Measurements from ENCODE around the gene CD300H.

Gene CD300H

DNA sequence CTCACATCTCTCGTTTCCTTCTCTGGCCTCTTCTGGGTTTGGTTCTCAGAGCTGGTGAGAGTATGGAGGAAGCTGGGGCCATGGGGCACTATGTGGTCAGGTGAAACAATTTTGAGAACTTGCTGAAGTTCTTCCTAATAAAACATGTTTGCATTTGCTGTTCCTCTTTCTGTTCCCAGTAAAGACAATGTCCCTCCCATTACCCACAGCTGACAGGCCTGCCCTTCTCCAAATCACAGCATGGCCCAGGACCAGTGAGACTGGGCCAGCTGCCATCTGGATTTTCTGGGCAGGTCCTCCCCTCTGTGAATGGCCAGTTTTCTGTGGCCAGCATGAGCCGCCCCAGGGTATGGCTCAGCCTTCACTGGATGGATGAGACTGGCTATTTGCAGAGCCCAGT is at the start of gene CD300H:
Gene CD300H (minus strand): TSS at position 113 of the 400 bp plus-strand sequence.
- no peak for DNase-seq (ENCODE audit: low read depth in 3 of 3)

DNA sequence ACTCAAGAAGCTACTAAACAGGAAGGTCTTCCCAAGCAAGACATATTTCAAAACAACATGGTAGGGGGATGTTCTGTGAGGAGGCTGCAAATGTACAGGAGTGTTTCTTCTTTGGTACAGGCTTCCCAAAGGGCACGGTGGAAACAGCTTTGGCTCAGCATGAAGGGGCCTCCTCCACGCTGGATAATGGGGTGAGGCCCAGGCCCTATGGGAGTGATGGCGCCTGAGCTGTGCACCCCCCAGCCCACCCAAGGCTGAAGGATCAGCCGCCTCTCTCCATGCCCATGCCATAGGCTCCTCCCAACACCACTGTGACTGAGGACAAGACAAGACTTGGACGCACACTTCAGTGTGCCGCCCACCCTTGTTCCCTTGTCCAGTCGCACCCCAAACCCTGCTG is 49.4 kb upstream of the CD300H start:
- no peak for DNase-seq (ENCODE audit: low read depth in 3 of 3)

DNA sequence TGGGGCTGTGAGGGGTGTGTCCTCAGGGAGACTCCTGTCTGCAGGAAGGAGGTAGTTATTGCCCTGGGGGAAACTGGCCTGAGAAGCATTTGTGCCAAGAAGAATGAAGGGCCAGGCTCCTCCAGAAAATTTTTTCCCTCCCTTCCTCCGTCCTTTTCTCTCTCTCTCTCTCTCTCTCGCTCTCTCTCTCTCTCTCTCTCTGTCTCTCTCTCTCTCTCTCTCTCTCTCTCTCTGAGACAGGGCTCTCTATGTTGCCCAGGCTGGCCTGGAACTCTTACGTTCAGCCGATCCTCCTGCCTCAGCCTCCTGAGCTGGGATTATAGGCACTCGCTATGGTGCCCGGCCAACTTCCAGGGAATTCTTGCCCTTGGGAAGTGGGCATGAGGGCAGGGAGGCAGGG is 44.7 kb upstream of the CD300H start:
- no peak for DNase-seq (ENCODE audit: low read depth in 3 of 3)

DNA sequence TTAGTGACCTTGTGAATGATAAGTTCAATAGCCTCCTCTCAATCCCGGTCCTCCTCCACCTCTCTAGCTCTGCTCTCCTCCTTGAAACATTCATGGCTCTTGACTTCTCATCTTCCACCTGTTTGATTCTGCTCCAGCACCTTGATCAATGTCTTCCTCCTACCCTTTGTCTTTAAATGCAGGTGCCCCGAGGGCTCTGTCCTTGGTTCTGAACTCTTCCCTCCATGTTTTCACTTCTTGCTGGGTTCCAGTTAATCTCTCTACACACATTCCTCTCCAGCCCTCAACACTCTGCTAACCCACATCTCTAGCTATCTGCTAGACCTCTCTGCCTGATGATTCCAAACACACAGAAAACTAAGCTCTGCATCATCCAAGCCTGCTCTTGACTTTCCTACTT is 42.8 kb upstream of the CD300H start:
- DNase-seq (ENCODE audit: low read depth in 3 of 3): no peak

DNA sequence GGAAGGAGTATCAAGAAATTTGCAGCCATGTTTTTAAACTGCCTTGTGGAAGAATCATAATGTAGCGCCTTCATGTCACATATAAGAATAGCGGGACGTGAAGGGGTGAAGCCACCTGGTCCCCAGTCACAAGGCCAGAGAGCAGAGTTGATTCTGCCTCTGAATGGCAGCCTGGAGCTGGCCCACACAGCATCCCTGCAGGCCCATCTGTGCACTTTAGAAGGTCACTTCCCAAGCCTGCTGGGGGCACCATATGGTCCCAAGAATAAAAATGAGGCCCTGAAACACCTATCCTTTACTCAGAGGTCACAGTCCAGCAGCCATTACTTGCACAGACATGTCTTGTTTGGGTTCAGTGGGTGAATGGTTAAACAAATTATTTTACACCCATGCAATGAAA is 41.2 kb upstream of the CD300H start:
- no peak for DNase-seq (ENCODE audit: low read depth in 3 of 3)

DNA sequence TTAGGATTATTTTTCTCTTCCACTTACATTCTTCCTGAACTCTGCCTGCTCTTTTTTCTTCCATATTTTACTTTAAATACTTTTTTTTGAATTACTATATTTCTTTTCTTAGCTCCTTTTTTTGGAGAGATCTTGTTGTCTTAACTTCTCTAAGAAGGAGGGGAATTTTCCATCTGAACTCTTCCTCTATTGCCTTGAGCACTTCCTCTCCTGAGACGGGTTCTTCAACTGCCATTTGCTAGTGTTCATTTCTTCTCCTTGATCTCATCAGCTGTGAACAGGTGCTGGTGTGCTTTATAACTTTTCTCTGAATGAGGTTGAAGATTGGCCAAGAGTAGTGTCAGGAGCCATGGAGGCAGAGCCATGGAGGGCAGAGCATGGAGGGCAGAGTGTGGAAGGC is 39.9 kb upstream of the CD300H start:
- no peak for DNase-seq (ENCODE audit: low read depth in 3 of 3)

DNA sequence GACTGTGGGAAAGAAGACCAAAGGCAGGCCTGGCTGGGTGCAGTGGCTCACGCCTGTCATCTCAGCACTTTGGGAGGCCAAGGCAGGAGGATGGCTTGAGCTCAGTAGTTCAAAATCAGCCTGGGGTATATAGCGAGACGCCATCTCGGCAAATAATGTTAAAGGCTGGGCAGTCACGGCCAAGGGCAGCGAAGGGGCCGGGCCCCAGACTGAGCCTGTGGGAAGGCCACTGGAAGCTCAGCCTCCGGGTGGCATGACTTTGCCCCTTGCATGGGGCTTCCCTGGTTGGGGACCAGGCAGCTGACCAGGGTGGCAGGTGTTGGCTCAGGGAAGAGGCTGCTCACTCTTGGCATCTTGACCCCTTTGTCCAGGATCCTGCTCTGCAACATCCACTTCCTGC is 38.7 kb upstream of the CD300H start:
- DNase-seq (ENCODE audit: low read depth in 3 of 3): no peak

DNA sequence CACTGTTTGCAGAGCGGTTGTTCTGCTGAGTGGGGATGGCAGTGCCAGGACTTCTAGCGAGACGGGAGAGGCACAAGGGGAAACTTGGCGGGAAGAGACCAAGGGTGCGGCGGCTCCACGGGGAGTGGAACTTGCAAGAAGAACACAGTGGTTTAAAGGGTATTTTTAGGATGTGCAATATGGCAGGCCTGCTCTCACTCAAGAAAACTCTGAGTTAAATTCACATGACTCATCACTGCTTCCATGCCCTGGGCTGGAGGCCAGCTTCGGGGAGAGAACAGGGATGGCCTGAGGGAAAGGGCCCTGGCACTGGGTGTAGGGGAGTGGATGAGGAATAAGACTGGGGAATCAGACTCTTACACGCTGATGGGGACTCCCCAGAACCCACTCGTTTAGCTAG is 38.1 kb upstream of the CD300H start:
- no peak for DNase-seq (ENCODE audit: low read depth in 3 of 3)

DNA sequence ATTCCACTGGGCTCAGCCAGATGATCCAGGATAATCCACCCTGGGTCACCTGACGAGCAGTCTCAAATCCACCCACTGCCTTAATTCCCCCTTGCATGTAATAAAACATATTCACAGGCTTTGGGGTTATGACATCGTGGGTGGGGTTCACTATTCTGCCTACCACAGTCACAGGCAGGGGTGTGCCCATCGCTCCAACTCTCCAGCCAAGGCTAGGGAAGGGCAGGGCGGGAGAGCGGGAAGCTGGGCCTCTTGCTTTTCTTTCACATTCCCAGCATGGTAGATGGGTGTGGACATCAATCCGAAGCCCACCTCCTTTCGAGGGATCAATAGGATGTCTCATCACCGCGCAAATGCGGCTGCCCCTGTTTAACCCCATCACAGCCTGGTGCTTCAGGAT is 37.5 kb upstream of the CD300H start:
- no peak for DNase-seq (ENCODE audit: low read depth in 3 of 3)

DNA sequence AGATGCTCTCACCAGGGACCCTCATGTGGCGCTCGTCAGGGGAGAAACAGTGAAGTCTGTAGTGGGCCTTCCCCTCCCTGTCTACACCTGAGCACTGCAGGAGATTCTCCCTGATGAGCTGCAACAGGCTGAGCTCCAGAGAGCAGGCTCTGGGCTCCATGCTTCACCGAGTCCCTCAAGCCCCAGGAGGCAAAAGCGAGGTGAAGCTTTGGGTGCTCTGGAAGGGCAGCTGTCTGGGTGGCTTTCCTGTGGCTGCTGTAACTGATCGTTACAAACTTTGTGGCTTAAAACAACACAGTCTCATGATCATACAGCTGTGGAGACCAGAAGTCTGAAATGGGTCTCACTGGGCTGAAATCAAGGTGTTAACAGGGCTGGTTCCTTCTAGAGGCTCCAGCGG is 36.9 kb upstream of the CD300H start:
- DNase-seq (ENCODE audit: low read depth in 3 of 3): no peak

DNA sequence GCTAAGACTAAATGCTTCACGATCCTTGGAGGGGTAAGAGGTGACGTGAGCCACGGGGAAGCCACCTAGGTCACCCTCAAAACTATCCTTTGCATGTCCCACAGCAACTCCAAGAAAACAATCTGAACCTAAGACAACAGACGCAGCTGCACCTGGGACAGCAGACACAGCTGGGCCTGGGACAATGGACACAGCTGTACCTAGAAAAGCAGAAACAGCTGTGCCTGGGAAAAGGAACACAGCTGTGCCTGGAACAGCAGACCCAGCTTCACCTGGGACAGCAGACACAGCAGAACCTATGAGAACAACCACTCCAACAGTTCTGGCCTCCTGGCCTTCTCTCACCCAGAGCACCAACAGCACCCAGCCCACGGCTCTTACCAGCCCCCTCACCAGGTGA is 36.4 kb upstream of the CD300H start:
- DNase-seq (ENCODE audit: low read depth in 3 of 3): no peak

DNA sequence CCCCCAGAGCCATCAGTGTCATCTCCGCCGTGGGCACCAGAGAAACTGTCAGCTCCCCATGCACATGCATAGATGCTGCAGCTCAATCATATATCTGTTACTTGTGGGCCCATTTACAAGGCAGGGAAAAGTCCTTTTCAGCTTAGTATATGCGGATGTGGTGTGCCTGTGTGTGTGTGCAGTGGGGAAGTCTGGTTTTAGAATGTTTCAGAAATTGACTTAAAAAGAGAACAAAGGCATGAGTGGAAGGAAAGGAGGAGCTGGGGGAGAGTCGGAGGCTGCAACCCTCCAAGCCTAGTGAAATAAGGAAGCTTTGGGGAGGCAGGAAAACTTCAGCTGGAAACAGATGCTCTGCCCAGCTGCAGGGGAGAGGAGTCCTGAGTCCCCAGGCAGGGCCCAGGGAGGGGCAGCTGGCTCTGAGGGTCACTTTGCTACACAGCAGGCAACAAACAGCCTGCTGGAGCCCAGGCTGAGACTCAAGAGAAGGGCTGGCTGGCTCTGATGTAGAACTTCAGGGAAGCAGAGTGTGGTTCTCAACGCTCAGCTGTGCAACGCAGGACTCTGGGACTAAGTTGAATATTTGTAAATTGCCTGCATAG is 35.8 kb upstream of the CD300H start:
- no peak for DNase-seq (ENCODE audit: low read depth in 3 of 3)

DNA sequence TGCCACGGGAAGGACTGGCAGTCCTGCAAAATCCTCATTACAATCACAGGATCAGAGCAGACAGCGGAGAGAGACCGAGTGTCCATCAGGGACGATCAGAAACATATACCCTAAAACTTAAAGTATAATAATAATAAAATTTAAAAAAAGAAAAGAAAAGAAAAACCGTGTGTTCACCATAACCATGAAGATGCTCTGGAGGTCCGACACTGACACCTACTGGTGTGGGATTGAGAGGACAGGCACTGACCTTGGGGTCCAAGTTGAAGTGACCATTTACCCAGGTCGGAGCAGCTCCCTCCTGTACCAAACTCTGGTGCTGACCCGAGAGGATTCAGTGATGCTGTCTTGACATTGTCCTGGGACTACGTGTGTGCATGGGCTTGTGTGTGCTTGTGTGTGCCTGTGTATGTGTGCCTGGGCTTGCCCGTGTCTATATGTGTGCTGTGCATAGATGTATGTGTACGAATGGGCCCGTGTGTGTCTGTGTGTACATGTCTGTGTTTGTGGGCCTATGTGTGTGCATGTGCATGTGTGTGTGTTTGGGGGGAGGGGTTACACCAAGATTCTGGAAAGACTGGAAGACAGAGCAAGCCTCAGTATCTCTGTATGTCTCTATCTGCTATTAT is 34.7 kb upstream of the CD300H start:
- peak in 2 of 3 experiments; percentile 2 to 17 for DNase-seq (ENCODE audit: low read depth in 3 of 3)

DNA sequence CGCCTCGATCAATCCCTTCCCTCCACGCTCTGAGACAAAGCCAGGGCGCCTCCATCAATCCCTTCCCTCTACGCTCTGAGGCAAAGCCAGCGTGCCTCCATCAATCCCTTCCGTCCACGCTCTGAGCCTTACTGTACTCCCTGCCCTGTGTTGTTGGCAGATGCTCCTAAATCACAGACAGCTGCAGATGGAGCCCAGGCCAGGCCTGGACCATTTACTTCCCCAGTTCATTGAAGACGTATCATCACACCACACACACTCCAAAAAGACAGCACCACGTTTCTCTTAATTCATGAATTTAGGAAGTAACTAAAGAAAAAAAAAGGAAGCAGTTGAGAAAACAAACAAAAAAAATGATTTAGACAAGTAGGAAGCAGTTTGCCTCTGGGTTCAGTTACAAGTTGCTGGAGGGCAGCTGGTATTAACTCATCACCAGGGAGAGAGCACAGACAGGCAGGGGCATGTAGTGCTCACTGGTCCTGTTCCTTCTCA is 32.2 kb upstream of the CD300H start:
- DNase-seq (ENCODE audit: low read depth in 3 of 3): no peak

DNA sequence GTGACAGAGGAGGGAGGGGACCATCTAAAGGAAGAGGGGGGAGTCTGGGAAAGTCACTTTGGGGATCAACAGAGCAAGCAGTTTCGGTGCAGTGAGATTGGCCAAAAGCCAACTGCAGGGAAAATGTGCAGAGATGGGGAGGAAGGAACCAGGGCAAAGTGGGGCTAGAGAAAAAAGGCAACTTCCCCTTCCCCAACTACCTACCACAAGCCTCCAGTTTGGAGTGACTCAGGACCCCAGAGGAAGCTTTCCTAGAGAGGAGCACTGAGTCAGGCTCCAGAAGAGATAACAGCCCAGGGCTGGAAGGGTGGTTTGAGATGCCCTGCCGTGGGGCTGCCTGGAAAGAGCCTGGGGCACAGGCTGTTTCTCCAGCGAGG is 31.7 kb upstream of the CD300H start:
- DNase-seq (ENCODE audit: low read depth in 3 of 3): no peak

DNA sequence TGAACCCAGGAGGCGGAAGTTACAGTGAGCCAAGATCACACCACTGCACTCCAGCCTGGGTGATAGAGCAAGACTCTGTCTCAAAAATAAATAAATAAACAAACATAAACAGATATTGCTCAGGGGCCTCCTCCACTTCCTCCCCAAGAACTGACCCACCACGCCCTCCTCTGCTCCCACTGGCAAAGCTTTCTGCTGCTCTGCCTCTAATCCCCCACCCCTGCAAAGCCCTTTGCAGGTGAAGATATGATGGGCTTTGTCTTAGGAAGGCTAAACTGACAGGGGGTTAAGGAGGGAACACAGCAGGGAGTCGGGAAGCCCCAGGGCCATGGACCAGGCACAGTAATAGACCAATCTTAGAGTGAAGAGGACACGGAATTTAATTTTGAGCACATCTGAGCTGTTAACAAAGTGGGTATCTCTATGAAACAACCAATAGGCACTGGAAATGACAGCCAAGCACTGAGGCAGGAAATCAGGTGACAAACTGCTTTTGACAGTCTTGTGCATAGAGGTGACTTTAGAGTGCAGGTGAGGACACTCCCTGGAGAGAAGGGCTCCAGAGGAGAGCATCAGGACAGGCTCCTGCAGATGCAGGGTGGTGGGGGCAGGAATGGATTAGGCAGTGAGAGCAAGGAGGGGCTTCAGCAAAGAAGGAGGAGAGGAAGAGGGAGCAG is 31.2 kb upstream of the CD300H start:
- DNase-seq (ENCODE audit: low read depth in 3 of 3): no peak

DNA sequence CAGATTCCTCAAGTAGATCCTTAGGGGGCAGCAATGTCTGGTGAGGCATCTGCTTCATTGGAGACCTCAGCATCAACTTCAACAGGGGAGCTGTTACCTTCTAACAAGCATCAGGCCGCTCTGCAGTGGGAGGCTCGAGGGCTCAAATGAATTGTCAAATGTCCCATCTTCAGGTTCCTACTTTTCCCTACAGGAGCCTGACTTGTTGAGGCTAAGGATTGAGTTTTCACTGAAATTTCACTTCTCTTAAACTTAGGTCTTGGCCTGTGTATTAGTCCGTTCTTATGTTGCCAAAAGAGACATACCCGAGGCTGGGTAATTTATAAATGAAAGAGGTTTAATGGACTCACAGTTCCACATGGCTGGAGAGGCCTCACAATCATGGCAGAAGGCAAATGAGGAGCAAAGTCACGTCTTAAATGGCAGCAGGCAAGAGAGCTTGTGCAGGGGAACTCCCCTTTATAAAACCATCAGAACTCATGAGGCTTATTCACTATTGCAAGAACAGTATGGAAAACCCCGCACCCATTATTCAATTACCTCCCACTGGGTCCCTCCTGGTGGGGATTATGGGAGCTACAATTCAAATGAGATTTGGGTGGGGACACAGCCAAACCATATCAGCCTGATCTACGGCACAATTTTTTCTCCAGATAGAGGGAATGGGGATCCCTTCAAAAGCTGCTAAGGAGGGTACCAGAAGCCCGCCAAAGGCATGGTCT is 29.9 kb upstream of the CD300H start:
- DNase-seq (ENCODE audit: low read depth in 3 of 3): no peak

DNA sequence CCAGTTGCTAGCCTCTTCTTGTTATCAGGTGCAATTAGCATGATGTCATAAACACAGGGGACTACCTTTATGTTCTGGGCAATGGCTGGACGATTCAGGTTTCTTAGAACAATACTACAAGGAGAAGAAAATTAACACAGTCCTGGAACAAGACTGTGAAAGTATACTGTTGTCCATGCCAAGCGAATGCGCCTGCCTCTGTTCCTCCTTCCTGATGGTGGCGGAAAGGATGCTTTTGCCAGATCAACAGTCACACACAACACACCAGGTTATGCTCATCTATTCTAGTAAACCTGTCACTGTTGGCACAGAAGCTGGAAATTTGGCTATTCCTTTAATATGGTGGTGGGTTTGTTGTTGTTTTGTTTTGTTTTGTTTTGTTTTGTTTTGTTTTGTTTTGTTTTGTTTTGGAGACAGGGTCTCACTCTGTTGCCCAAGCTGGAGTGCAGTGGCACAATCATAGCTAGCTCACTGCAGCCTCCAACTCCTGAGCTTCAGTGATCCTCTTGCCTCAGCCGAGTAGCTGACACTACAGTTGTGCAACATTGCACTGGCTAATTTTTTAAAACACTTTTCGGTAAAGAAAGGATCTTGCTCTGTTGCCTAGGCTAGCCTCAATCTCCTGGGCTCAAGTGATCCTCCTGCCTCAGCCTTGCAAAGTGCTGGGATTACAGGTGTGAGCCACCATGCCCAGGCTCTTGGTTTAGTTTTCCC is 27.9 kb upstream of the CD300H start:
- DNase-seq (ENCODE audit: low read depth in 3 of 3): no peak

DNA sequence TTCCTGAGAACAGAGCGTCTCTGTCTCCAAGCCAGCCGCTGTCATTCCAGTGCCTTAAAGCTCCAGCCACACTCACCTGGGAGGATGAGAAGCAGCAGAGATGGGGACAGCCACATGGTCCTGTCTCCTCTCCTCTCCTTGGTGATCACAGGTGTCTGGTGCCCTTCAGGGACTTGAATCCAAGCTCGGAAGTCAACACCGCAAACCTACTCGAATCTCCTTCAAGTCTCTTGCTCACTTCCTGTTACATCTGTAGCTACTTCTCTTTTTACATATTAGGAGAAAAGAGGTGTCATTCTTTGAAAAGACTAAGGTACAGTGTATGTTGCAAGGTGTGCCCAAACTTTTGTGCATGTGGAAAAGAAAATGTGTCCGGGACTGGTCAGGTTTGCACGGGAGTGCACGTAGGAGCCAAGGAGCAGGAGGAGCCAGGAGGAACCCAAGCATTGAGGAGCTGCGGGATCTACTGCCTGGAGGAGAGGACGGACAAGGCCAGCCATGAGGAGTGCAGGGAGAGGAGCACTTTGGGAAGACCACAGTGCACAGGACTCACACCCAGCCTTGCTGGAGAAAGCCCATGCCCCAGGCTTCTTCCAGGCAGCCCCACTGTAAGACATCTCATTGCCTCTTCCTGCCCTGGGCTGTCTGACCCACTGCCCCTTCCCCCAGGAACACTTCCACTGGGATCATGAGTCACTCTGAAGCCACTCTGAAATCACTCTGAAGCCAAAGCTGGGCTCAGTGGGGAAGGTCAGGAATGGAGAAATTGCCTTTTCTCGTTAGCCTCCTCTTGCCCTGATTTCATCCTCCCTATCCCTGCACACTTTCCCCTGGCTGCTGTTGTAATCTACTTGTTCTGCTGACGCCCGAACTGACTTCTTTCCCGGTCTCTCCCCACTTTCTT is 25.0 kb upstream of the CD300H start, which contains the start of gene CD300LD:
Gene CD300LD (minus strand): TSS at position 197 of the 904 bp plus-strand sequence. CDS start 81 bp downstream, at position 116.
- DNase-seq (ENCODE audit: low read depth in 3 of 3): no peak

DNA sequence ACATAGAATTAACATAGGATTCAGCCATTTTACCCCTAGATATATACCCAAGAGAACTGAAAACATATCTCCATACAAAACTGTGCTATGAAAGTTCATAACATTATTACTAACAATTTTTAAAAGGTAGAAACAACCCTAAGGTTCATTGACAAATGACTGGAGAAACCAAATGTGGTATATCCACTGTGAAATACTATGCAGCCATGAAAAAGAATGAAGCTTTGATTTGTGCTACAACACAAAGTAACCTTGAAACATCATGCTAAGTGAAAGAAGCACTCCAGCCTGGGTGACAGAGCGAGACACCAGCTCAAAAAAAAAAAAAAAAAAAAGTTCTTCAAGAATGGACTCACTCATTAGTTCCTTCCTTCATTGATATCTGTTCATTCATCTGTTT is 24.2 kb upstream of the CD300H start:
- no peak for DNase-seq (ENCODE audit: low read depth in 3 of 3)

DNA sequence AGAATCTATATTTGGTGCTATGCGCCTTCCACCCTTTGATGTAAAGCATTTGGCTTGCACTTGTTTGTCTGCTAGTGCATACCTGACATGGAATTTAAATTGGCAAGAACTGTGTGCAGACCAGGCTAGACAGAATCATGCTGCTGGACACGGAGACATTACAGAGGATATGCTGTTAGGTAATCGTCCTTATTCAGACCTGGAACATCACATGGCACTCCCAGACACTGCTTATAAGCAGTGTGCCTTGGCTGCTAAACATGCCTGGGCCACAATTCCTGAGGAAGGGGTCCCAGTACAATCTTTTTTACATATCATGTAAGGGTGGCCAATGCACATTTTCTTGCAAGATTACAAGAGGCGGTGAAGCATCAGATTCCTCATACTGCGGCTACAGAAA is 18.4 kb upstream of the CD300H start:
- no peak for DNase-seq (ENCODE audit: low read depth in 3 of 3)

Data from stimulated activated CD4-positive, alpha-beta T cell treated with anti-CD3 and anti-CD28 coated beads, TNF-alpha, amount 100 ng/mL, for 24 hours (primary cell).